HCT116 (cell line): ENCODE results near the gene MEGF6. TPM values are rescaled to one million over a fixed set of nuclear protein-coding genes. Genes with fewer than 3 reads are reported as not detected.

ENCODE experiments used
- ATAC-seq: fragments of 200-7000 bp; cut with Tn5 transposase; 2 replicates; pipeline ENCODE4 v1.9.1; 2020; ENCODE audit warnings: mild to moderate bottlenecking, moderate library complexity
- BruUV-seq: library from RNA; stranded (reverse); fragments of 400-500 nt; replicated peaks from 2 replicates; lab custom pipeline; 2021; lab: Mats Ljungman, UMichigan
- CTCF ChIA-PET: fragments of 300-600 bp; sonication (Branson Sonifier 250); formaldehyde crosslinking; loops from one replicate; lab custom pipeline; 2021; ENCODE audit warnings: antibody characterized with exemption; lab: Charles Lee
- POLR2A ChIA-PET: fragments of 300-600, 350-600 bp; sonication (Branson Sonifier 250); formaldehyde crosslinking; loops from one replicate; lab custom pipeline; 2021; ENCODE audit warnings: antibody characterized with exemption; lab: Charles Lee
- RAD21 ChIA-PET, 2 experiments: fragments of 300-600 bp; sonication (Branson Sonifier 250); formaldehyde crosslinking; loops; one replicate each; lab custom pipeline; 2023; ENCODE audit warnings: low total read pairs in 2 of 2; ENCODE audit not compliant: uncharacterized antibody in 2 of 2, unreplicated experiment in 2 of 2, low non-redundant PET in 1 of 2; lab: Charles Lee
- DNase-seq: peaks from one replicate; pipeline ENCODE4 v3.0.0-alpha.2; 2010; ENCODE audit warnings: low read depth, low spot score
- H2AFZ ChIP-seq: fragments of 200-600 bp; shearing (Covaris generic), sonication (generic); 2 replicates; pipeline ENCODE4 v1.6.1; 2017; ENCODE audit warnings: low read depth, mixed run types, mixed read lengths, antibody characterized with exemption, low read length; ENCODE audit not compliant: poor library complexity, severe bottlenecking
- H3K27ac ChIP-seq: 2 replicates; pipeline ENCODE4 v1.5.1; 2012; ENCODE audit warnings: low read depth, low read length
- H3K27me3 ChIP-seq: fragments of 200-600 bp; sonication (generic); 2 replicates; pipeline ENCODE4 v1.6.1; 2016; ENCODE audit warnings: mixed run types, low read length, mixed read lengths; ENCODE audit not compliant: insufficient read depth
- H3K36me3 ChIP-seq, 2 experiments: fragments of 200-500 bp in 1 of 2; fragments of 200-600 bp in 1 of 2; sonication (Bioruptor generic) in 1 of 2; sonication (generic) in 1 of 2; 2 replicates each; pipeline versions ENCODE4 v1.5.1 to v1.6.1; 2014 to 2016; ENCODE audit warnings: low read length in 2 of 2, inconsistent platforms in 1 of 2, mixed read lengths in 1 of 2, mixed run types in 1 of 2; ENCODE audit not compliant: insufficient read depth in 2 of 2, control insufficient read depth in 1 of 2
- H3K4me1 ChIP-seq, 2 experiments: fragments of 200-600 bp in 1 of 2; sonication (generic) in 1 of 2; 2 replicates each; pipeline versions ENCODE4 v1.5.1 to v1.6.1; 2012 to 2017; ENCODE audit warnings: low read length in 2 of 2, inconsistent platforms in 1 of 2, mild to moderate bottlenecking in 1 of 2, mixed read lengths in 1 of 2, mixed run types in 1 of 2, moderate library complexity in 1 of 2; ENCODE audit not compliant: insufficient read depth in 2 of 2, control insufficient read depth in 1 of 2
- H3K4me2 ChIP-seq: fragments of 200-600 bp; sonication (generic); 2 replicates; pipeline ENCODE4 v1.6.1; 2017; ENCODE audit warnings: mixed run types, low read length, mixed read lengths
- H3K4me3 ChIP-seq, 2 experiments: fragments of 200-600 bp in 1 of 2; sonication (generic) in 1 of 2; replicated peaks in 1 of 2; 2 replicates each; pipeline ENCODE4 v1.5.1; 2011 to 2016; ENCODE audit warnings: low read length in 2 of 2, control low read depth in 1 of 2, low read depth in 1 of 2, mild to moderate bottlenecking in 1 of 2, mixed read lengths in 1 of 2, mixed run types in 1 of 2
- H3K79me2 ChIP-seq: fragments of 200-600 bp; sonication (generic); 2 replicates; pipeline ENCODE4 v1.6.1; 2017; ENCODE audit warnings: mild to moderate bottlenecking, mixed run types, low read length, moderate library complexity, mixed read lengths; ENCODE audit not compliant: insufficient read depth
- H3K9ac ChIP-seq: fragments of 200-600 bp; sonication (generic); 2 replicates; pipeline ENCODE4 v1.6.1; 2016; ENCODE audit warnings: low read length, mixed read lengths
- H3K9me2 ChIP-seq: fragments of 200-600 bp; sonication (generic), shearing (Covaris generic); 2 replicates; pipeline ENCODE4 v1.6.1; 2017; ENCODE audit warnings: mixed run types, mild to moderate bottlenecking, moderate library complexity; ENCODE audit not compliant: insufficient read depth
- H3K9me3 ChIP-seq, 2 experiments: fragments of 200-500 bp in 1 of 2; fragments of 200-600 bp in 1 of 2; sonication (Bioruptor generic) in 1 of 2; sonication (generic) in 1 of 2; 2 replicates each; pipeline ENCODE4 v1.6.1; 2014 to 2017; ENCODE audit warnings: low read length in 2 of 2, mixed read lengths in 2 of 2, inconsistent platforms in 1 of 2, low read depth in 1 of 2, mild to moderate bottlenecking in 1 of 2, mixed run types in 1 of 2, moderate library complexity in 1 of 2; ENCODE audit not compliant: control insufficient read depth in 1 of 2, insufficient read depth in 1 of 2
- H4K20me1 ChIP-seq: fragments of 200-600 bp; sonication (generic), shearing (Covaris generic); 2 replicates; pipeline ENCODE4 v1.6.1; 2017; ENCODE audit warnings: mixed run types, mild to moderate bottlenecking, moderate library complexity; ENCODE audit not compliant: insufficient read depth
- CEBPB ChIP-seq: IDR thresholded peaks from 2 replicates; pipeline ENCODE4 v1.6.1; 2012; ENCODE audit warnings: low read depth
- EZH2phosphoT487 ChIP-seq: fragments of 200-600 bp; IDR thresholded peaks from 2 replicates; pipeline ENCODE4 v1.6.1; 2018; ENCODE audit warnings: antibody characterized with exemption, borderline replicate concordance
- FOSL1 ChIP-seq: IDR thresholded peaks from 2 replicates; pipeline ENCODE4 v1.6.1; 2012; ENCODE audit warnings: low read depth
- JUND ChIP-seq: IDR thresholded peaks from 2 replicates; pipeline ENCODE4 v1.6.1; 2012
- SP1 ChIP-seq: IDR thresholded peaks from 2 replicates; pipeline ENCODE4 v1.6.1; 2012; ENCODE audit warnings: low read depth
- SRF ChIP-seq: IDR thresholded peaks from 2 replicates; pipeline ENCODE4 v1.6.1; 2012; ENCODE audit warnings: low read depth
- YY1 ChIP-seq: IDR thresholded peaks from 2 replicates; pipeline ENCODE4 v1.6.1; 2011; ENCODE audit warnings: low read length, low read depth, moderate library complexity, mild to moderate bottlenecking; ENCODE audit not compliant: insufficient replicate concordance; ENCODE audit errors: extremely low read depth
- ZFX ChIP-seq: fragments of 450-650 bp; IDR thresholded peaks from 2 replicates; pipeline ENCODE4 v1.6.1; 2017
- intact Hi-C: fragments of 100-400 bp; cut with micrococcal nuclease; formaldehyde crosslinking; loops from 2 replicates; pipeline ENCODE4 v1.10.0; 2022
- total RNA-seq: library from RNA; stranded (reverse); gene quantifications from one replicate; pipeline ENCODE4 v1.2.1, GENCODE V29; 2021; ENCODE audit not compliant: unreplicated experiment
- TF ChIP-seq, protein P1 (sequence below): IDR thresholded peaks from 2 replicates; pipeline ENCODE4 v1.6.1; 2011; ENCODE audit warnings: mild to moderate bottlenecking, low read length, moderate library complexity; ENCODE audit not compliant: insufficient replicate concordance; ENCODE audit errors: extremely low read depth
- TF ChIP-seq, protein P2 (sequence below): IDR thresholded peaks from 2 replicates; pipeline ENCODE4 v1.6.1; 2012
- TF ChIP-seq, protein P3 (sequence below): IDR thresholded peaks from 2 replicates; pipeline ENCODE4 v1.6.1; 2012; ENCODE audit warnings: low read depth
- TF ChIP-seq, protein P4 (sequence below): IDR thresholded peaks from 2 replicates; pipeline ENCODE4 v1.6.1; 2012

The MEGF6 gene
- total RNA-seq, 1 experiment from 2014 or later, result 47.6 TPM

DNA sequence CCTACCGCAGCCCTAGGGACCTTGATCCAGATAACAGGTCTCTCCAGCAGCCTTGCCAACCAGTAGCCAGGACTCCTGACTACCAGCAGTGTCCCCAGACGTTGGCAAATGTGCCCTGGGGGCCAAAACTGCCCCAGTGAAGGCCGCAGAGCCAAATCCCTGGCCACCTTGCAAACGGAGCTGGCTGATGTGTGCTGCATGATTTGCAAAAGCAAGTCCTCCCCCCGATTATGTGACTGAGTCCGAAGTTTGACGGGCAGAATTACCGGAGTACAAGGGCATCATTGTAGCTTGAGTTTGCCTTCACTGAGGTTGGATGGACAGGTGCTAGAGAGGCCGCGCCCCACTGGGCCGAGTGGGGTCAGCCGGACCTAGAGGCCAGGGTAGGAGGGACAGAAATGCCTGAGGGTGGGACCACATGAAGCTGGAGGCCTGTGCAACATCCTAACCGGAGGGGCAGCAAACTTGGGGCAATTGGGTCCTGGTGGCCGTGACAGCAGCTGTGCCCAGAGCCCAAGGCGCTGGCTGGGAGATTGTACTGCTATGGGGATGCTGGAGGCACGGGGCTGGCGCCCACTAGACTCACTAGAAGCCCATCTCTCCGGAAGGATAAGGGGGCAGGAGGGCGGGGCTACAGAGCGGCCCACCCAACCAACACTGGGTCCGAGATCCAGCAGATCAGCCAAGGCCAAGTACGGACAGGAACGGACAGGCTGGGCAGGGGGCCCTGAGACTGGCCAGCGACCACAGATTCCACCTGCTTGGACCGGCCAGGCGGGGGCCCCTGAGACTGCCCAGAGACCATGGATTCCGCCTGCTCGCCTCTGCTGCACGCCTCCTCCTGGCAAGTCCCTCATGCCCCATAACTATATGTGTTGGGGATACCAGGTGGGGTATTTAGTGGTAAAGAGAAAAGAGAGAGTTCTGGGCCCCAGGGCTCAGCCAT is 154.1 kb downstream of the MEGF6 start (continued):
- TF ChIP-seq YY1 (no peak), FOSL1 (no peak), JUND (no peak), ZFX (no peak)
- TF ChIP-seq, protein P1, sequence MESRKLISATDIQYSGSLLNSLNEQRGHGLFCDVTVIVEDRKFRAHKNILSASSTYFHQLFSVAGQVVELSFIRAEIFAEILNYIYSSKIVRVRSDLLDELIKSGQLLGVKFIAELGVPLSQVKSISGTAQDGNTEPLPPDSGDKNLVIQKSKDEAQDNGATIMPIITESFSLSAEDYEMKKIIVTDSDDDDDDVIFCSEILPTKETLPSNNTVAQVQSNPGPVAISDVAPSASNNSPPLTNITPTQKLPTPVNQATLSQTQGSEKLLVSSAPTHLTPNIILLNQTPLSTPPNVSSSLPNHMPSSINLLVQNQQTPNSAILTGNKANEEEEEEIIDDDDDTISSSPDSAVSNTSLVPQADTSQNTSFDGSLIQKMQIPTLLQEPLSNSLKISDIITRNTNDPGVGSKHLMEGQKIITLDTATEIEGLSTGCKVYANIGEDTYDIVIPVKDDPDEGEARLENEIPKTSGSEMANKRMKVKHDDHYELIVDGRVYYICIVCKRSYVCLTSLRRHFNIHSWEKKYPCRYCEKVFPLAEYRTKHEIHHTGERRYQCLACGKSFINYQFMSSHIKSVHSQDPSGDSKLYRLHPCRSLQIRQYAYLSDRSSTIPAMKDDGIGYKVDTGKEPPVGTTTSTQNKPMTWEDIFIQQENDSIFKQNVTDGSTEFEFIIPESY, result no peak
- TF ChIP-seq, protein P2, sequence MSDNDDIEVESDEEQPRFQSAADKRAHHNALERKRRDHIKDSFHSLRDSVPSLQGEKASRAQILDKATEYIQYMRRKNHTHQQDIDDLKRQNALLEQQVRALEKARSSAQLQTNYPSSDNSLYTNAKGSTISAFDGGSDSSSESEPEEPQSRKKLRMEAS, result no peak
- TF ChIP-seq, all 23 proteins: peak for 0

DNA sequence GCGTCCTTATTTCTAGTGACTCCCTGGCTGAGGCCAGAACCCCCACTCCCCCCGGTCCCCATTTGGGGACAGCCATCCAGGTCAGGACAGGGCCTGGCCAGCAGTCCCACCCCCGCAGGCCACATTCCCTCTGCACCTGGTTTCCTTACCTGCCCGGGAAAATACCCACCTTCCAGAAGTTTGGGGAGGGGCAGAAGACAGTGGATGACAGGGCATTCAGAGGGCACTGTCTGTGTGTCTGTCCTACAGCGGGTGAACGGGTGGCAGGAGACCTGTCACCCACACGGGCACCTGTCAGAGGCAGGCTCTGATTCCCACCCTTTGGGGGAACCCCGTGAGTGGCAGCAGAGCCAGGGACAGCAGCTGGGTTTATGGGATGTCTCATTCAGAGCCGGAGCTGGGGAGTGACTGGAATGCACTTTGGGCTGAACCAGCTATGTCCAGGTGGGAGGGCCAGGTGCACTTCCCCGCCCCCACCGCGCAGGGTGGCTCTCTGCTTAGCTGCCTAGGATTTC is 154.8 kb downstream of the MEGF6 start:
- Histone ChIP-seq H3K4me3 (no peak overlapping the region), H2AFZ (no peak overlapping the region), H3K79me2 (peaks cover 15% of the 10 kb centered on the region), H3K27ac (no peak overlapping the region; the same call in 1 of the 2 replicates), H4K20me1 (no peaks in the 10 kb centered on the region), H3K4me1 (peaks cover 28 to 49% of the 10 kb centered on the region in 2 experiments), H3K9me3 (no peaks in the 10 kb centered on the region), H3K4me2 (no peak overlapping the region), H3K36me3 (no peaks in the 10 kb centered on the region), H3K9ac (no peak overlapping the region), H3K27me3 (no peaks in the 10 kb centered on the region), H3K9me2 (no peaks in the 10 kb centered on the region)
- ChIA-PET CTCF (interaction anchor here (1.1 kb wide), 1 partner anchor 162 kb away, joined by 3 read pairs; no protein-coding TSS in a partner anchor), POLR2A (no interaction called here), RAD21 (no interaction called here)
- no peak for TF ChIP-seq ZFX
- TF ChIP-seq, protein P3, sequence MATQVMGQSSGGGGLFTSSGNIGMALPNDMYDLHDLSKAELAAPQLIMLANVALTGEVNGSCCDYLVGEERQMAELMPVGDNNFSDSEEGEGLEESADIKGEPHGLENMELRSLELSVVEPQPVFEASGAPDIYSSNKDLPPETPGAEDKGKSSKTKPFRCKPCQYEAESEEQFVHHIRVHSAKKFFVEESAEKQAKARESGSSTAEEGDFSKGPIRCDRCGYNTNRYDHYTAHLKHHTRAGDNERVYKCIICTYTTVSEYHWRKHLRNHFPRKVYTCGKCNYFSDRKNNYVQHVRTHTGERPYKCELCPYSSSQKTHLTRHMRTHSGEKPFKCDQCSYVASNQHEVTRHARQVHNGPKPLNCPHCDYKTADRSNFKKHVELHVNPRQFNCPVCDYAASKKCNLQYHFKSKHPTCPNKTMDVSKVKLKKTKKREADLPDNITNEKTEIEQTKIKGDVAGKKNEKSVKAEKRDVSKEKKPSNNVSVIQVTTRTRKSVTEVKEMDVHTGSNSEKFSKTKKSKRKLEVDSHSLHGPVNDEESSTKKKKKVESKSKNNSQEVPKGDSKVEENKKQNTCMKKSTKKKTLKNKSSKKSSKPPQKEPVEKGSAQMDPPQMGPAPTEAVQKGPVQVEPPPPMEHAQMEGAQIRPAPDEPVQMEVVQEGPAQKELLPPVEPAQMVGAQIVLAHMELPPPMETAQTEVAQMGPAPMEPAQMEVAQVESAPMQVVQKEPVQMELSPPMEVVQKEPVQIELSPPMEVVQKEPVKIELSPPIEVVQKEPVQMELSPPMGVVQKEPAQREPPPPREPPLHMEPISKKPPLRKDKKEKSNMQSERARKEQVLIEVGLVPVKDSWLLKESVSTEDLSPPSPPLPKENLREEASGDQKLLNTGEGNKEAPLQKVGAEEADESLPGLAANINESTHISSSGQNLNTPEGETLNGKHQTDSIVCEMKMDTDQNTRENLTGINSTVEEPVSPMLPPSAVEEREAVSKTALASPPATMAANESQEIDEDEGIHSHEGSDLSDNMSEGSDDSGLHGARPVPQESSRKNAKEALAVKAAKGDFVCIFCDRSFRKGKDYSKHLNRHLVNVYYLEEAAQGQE, result no peak
- TF ChIP-seq, protein P4, sequence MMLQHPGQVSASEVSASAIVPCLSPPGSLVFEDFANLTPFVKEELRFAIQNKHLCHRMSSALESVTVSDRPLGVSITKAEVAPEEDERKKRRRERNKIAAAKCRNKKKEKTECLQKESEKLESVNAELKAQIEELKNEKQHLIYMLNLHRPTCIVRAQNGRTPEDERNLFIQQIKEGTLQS, result no peak
- no peak for TF ChIP-seq SRF
- no peak for TF ChIP-seq SP1
- TF ChIP-seq, protein P1, result no peak
- no peak for TF ChIP-seq CEBPB
- no peak for TF ChIP-seq EZH2phosphoT487
- TF ChIP-seq, protein P2, result no peak
- DNase-seq, result no peak
- intact Hi-C loops, result no loop called here
- BruUV-seq, result no TSS peak
- no peak for ATAC-seq
